Heart left ventricle (tissue), 16 donors: Measurements from ENCODE around the gene MVP. TPM values are rescaled to one million over a fixed set of nuclear protein-coding genes. Genes with fewer than 3 reads are reported as not detected.
"Not testable (repeated sequence)": the region's sequence is repeated elsewhere in the genome, so short reads cannot be mapped to it uniquely, and the experiment has no call there.

Experiments used
- ATAC-seq, 4 donors: fragments of 200-7000 bp; cut with Tn5 transposase; one replicate each; pipeline ENCODE4 v1.9.1; 2020 to 2022; ENCODE audit warnings: moderate library complexity in 4 of 4, mild to moderate bottlenecking in 3 of 4, moderate number of reproducible peaks in 1 of 4
- DNase-seq, 5 donors: peaks; one replicate each; pipeline ENCODE4 v3.0.0-alpha.2; 2020
- H3K27ac ChIP-seq, 12 donors: fragments of 200-600 bp; sonication (generic) in 4 of 12; one replicate each; pipeline versions ENCODE4 v1.5.0 to v1.8.0; 2016 to 2022; ENCODE audit warnings: mild to moderate bottlenecking in 2 of 12
- H3K27me3 ChIP-seq, 9 donors: fragments of 200-600 bp; sonication (generic) in 2 of 9; one replicate each; pipeline versions ENCODE4 v1.5.1 to v1.8.0; 2016 to 2022; ENCODE audit warnings: mild to moderate bottlenecking in 3 of 9
- H3K36me3 ChIP-seq, 9 donors: fragments of 200-600 bp; sonication (generic) in 2 of 9; one replicate each; pipeline versions ENCODE4 v1.5.0 to v1.8.0; 2018 to 2022; ENCODE audit warnings: mild to moderate bottlenecking in 2 of 9
- H3K4me1 ChIP-seq, 12 donors: fragments of 200-600 bp; sonication (generic) in 4 of 12; one replicate each; pipeline versions ENCODE4 v1.5.0 to v1.8.0; 2016 to 2022; ENCODE audit warnings: mild to moderate bottlenecking in 3 of 12
- H3K4me3 ChIP-seq, 12 donors: fragments of 200-600 bp; sonication (generic) in 4 of 12; one replicate each; pipeline versions ENCODE4 v1.5.0 to v1.8.0; 2017 to 2022; ENCODE audit warnings: mild to moderate bottlenecking in 9 of 12, moderate library complexity in 4 of 12
- H3K9me3 ChIP-seq, 12 donors: fragments of 200-600 bp; sonication (generic) in 4 of 12; one replicate each; pipeline versions ENCODE4 v1.5.0 to v1.8.0; 2016 to 2022; ENCODE audit warnings: mild to moderate bottlenecking in 1 of 12
- POLR2A ChIP-seq, 2 donors: fragments of 450-650 bp; IDR thresholded peaks; one replicate each; pipeline ENCODE4 v1.6.1; 2017; ENCODE audit warnings: antibody characterized with exemption in 2 of 2, mild to moderate bottlenecking in 2 of 2, moderate library complexity in 2 of 2
- WGBS, 4 donors: extraction: QIAGEN DNeasy Blood & Tissue Kit in 2 of 4; methylation state at CpG; one replicate each; pipeline versions ENCODE4 v1.1.5 to v1.1.7; 2013 to 2018; 5-methylcytosine and 5-hydroxymethylcytosine counted together
- intact Hi-C, 10 donors: fragments of 100-400 bp; cut with DNase I; formaldehyde crosslinking; loops; one replicate each; pipeline versions ENCODE4 v1.11.1 to v1.14.2; 2022
- polyA plus RNA-seq, 2 donors: library from polyadenylated mRNA; stranded (reverse); fragments of 200-250 nt; gene quantifications; one replicate each; pipeline ENCODE4 v1.2.3, GENCODE V29; 2013
- total RNA-seq, 9 donors: library from RNA; depleted of rRNA in 2 of 9; stranded (reverse); fragments of >200 nt in 2 of 9; fragmentation: NEBNext Ultra II Directional in 3 of 9; extraction: Animal tissue kit (Norgen Biotek cat#: 25700) in 3 of 9; gene quantifications; one replicate each; pipeline versions ENCODE4 v1.1.0 to v1.2.4, GENCODE V29; 2016 to 2023
- TF ChIP-seq, protein P1 (sequence below), 12 donors: fragments of 200-600 bp; sonication (generic) in 4 of 12; IDR thresholded peaks; one replicate each; pipeline versions ENCODE4 v1.5.0 to v1.8.0; 2018 to 2022; ENCODE audit warnings: antibody characterized with exemption in 12 of 12, mild to moderate bottlenecking in 5 of 12
- donor health status: ischemic (EF 13 %, LVEDD 7.1; RV severe dilation, severe dysfunction).
- donor health status: healthy with polysubstance abuse.
- donor health status: DM: no; HTN: yes; CAD: no.
- donor health status: DM: no; HTN: no; CAD: no.
- donor health status: ischemic (EF 25% LVEDD 6.9; RV normal size, moderate dysfunction).
- donor health status: ischemic (EF 25% LVEDD 5.7; RV mildly dilated, moderate dysfunction).
- donor health status: healthy.
- donor health status: DM: yes; HTN: yes; CAD: no.
- donor health status: ischemic (EF 35%, LVEDD 5.7; RV mildly dilated, moderate dysfunction).
- donor health status: nonischemic (EF 11% LVEDD 7.7; RV severe dilation, severe dysfunction).
- donor health status: DM: yes; HTN: yes; CAD: no.
- donor health status: PGD.
- donor health status: ischemic (EF 29% LVEDD 5.4; RV normal size, mild dysfunction).
- donor health status: nonischemic (EF 23%, LVEDD 6.1; RV moderate dilation, normal function).

MVP gene
- total and polyA plus RNA-seq, 11 donors = 32.9 to 140 (median 44.6) TPM

- H3K4me1 ChIP-seq = peaks cover 0 to 12% (median 0%) of the 10 kb centered on the region in 12 donors
- H3K27me3 ChIP-seq = peaks cover 17 to 49% (median 34%) of the 10 kb centered on the region in 9 donors
- TF ChIP-seq, protein P1, sequence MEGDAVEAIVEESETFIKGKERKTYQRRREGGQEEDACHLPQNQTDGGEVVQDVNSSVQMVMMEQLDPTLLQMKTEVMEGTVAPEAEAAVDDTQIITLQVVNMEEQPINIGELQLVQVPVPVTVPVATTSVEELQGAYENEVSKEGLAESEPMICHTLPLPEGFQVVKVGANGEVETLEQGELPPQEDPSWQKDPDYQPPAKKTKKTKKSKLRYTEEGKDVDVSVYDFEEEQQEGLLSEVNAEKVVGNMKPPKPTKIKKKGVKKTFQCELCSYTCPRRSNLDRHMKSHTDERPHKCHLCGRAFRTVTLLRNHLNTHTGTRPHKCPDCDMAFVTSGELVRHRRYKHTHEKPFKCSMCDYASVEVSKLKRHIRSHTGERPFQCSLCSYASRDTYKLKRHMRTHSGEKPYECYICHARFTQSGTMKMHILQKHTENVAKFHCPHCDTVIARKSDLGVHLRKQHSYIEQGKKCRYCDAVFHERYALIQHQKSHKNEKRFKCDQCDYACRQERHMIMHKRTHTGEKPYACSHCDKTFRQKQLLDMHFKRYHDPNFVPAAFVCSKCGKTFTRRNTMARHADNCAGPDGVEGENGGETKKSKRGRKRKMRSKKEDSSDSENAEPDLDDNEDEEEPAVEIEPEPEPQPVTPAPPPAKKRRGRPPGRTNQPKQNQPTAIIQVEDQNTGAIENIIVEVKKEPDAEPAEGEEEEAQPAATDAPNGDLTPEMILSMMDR (IDR thresholded peaks at IDR 0.05) = no peak
- TF ChIP-seq POLR2A (IDR thresholded peaks at IDR 0.05) = no peak
- no peaks in the 10 kb centered on the region for H3K36me3 ChIP-seq
- intact Hi-C loops = loop anchor here in 1 of 10 donors (10.0 kb wide), 1 partner anchor 77 kb away; no protein-coding TSS in a partner anchor
- H3K9me3 ChIP-seq = no peaks in the 10 kb centered on the region
- H3K4me3 ChIP-seq = peak overlapping the region in 1 of 12 donors; percentile 10
- no peak overlapping the region for H3K27ac ChIP-seq
- 10 to 19% (median 15%) methylated on average over 13 to 28 of the region's 28 CpGs for WGBS, 4 donors
- ATAC-seq = peak in 1 of 4 donors; percentile 49
- DNase-seq = no peak
Measured at GRCh38 chr16:29877266-29877961, 57.2 kb downstream of the MVP start.

DNA sequence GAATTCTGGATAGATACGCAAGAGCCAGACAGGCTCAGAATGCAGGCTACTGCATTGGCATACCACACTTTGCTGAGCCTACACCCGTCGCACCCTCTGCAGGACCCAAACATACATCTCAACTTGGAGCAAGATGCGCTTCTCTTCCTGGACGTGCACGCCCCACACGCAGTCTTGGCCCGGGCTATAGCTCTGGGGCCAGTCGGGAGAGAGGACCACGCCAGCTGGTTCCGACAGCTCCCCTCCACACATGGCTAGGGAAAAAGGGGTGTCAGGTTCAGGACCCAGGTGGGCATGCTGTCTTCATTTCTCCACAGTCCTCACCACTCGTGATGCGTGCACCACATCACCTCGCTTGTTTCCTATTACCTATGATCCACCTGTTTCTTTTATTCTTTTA, 57.9 kb downstream of the MVP start:
- ATAC-seq (no peak), DNase-seq (no peak)
- H3K4me3 ChIP-seq = no peak overlapping the region
- H3K9me3 ChIP-seq = no peaks in the 10 kb centered on the region
- no peak overlapping the region for H3K27ac ChIP-seq
- H3K27me3 ChIP-seq = peaks cover 17 to 49% (median 34%) of the 10 kb centered on the region in 9 donors
- no peaks in the 10 kb centered on the region for H3K36me3 ChIP-seq
- H3K4me1 ChIP-seq = peaks cover 0 to 12% (median 0%) of the 10 kb centered on the region in 12 donors
- 84 to 93% (median 88%) methylated on average over 14 of the region's 14 CpGs for WGBS, 4 donors
- TF ChIP-seq, protein P1 (IDR thresholded peaks at IDR 0.05) = no peak
- TF ChIP-seq POLR2A (IDR thresholded peaks at IDR 0.05) = no peak
- intact Hi-C loops = loop anchor here in 1 of 10 donors (10.0 kb wide), 1 partner anchor 77 kb away; no protein-coding TSS in a partner anchor

DNA sequence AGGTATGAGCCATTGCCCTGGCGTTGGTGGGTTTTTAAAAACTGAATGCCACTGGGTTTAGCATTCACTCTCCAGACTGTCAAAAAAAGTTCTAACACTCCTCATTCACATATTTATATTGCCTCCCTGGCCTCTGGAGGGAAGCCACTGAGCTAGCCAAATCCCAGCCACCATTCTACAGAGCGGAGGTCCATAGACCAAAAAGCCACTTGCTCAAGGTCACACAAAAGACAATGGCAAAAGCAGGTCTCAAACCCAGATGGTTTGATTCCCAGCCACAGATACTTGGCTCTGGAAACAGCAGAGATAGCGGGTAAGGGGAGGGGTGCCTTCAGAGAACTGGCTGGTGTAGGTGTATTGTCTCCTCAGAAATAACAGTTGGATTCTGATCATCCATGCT, 60.8 kb downstream of the MVP start:
- WGBS, 4 donors = 76 to 89% (median 88%) methylated on average over 3 of the region's 3 CpGs
- DNase-seq (no peak), ATAC-seq (no peak)
- peaks cover 0 to 12% (median 0%) of the 10 kb centered on the region in 12 donors for H3K4me1 ChIP-seq
- H3K27me3 ChIP-seq = peaks cover 16 to 43% (median 30%) of the 10 kb centered on the region in 9 donors
- H3K36me3 ChIP-seq = no peaks in the 10 kb centered on the region
- H3K27ac ChIP-seq = no peak overlapping the region
- no peaks in the 10 kb centered on the region for H3K9me3 ChIP-seq
- TF ChIP-seq, protein P1 (IDR thresholded peaks at IDR 0.05) = no peak
- TF ChIP-seq POLR2A (IDR thresholded peaks at IDR 0.05) = no peak
- H3K4me3 ChIP-seq = no peak overlapping the region
- intact Hi-C loops = loop anchor here in 1 of 10 donors (10.0 kb wide), 1 partner anchor 64 kb away; no protein-coding TSS in a partner anchor

- WGBS, 4 donors = 52 to 85% (median 76%) methylated on average over 6 of the region's 6 CpGs
- intact Hi-C loops = loop anchor here in 1 of 10 donors (10.0 kb wide), 1 partner anchor 61 kb away; no protein-coding TSS in a partner anchor
- ATAC-seq = no peak
Measured at GRCh38 chr16:29883987-29884386, 63.7 kb downstream of the MVP start.

GRCh38 chr16:29889372-29889771, 69.1 kb downstream of the MVP start:
- ATAC-seq, H3K36me3 ChIP-seq, H3K4me1 ChIP-seq, DNase-seq, H3K27me3 ChIP-seq, H3K27ac ChIP-seq, H3K9me3 ChIP-seq, H3K4me3 ChIP-seq: not testable (repeated sequence)
- intact Hi-C loops = loop anchor here in 1 of 10 donors (10.0 kb wide), 1 partner anchor 55 kb away; no protein-coding TSS in a partner anchor
- 81 to 95% (median 94%) methylated on average over 3 of the region's 3 CpGs for WGBS, 4 donors

More at GRCh38 chr16:29883987-29884386, 63.7 kb downstream of the MVP start:
- Histone ChIP-seq H3K27ac (no peak overlapping the region), H3K27me3 (peaks cover 0 to 13% (median 2%) of the 10 kb centered on the region in 9 donors), H3K4me1 (no peaks in the 10 kb centered on the region), H3K4me3 (no peak overlapping the region), H3K36me3 (no peaks in the 10 kb centered on the region), H3K9me3 (no peaks in the 10 kb centered on the region)
- no peak for DNase-seq
- no peak for TF ChIP-seq POLR2A (IDR thresholded peaks at IDR 0.05)
- TF ChIP-seq, protein P1 (IDR thresholded peaks at IDR 0.05) = no peak
